ENCODE data around the gene RANGAP1.

DNA sequence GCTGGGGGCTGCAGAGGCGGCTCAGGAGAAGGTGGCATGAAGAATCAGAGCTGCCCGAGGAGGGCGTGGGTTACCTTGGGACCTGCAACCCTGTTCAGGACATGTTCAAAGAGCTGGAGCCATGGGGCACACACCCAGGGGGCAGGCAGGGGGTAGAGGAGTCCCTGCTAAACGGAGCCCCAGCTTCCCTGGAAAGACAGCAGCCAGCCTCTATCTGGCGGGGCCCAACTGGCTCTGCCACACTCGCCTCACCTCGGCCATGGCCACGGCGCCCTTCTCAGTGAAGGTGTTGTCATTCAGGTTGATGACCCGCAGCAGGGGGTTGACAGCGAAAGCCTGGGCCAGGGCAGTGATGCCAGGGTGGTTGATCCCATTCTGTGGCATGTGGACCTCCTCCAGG is 28.3 kb downstream of the RANGAP1 start:
- TF ChIP-seq, protein P1, sequence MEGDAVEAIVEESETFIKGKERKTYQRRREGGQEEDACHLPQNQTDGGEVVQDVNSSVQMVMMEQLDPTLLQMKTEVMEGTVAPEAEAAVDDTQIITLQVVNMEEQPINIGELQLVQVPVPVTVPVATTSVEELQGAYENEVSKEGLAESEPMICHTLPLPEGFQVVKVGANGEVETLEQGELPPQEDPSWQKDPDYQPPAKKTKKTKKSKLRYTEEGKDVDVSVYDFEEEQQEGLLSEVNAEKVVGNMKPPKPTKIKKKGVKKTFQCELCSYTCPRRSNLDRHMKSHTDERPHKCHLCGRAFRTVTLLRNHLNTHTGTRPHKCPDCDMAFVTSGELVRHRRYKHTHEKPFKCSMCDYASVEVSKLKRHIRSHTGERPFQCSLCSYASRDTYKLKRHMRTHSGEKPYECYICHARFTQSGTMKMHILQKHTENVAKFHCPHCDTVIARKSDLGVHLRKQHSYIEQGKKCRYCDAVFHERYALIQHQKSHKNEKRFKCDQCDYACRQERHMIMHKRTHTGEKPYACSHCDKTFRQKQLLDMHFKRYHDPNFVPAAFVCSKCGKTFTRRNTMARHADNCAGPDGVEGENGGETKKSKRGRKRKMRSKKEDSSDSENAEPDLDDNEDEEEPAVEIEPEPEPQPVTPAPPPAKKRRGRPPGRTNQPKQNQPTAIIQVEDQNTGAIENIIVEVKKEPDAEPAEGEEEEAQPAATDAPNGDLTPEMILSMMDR (conservative IDR thresholded peaks at IDR 0.05 in 1 of 2, IDR thresholded peaks at IDR 0.05 in 1 of 2; ENCODE audit: low read depth in 1 of 2, low read length in 2 of 2) = no peak
- no peak for TF ChIP-seq EZH2 (IDR thresholded peaks at IDR 0.05; ENCODE audit: low read length, missing control alignments)
